OCI-LY1 (cell line): ENCODE results near the gene ETS2.

Source experiments
- EZH2 ChIP-seq: fragments of 200-600 bp; sonication (generic), shearing (Covaris generic); IDR thresholded peaks from 2 replicates; pipeline ENCODE4 v1.8.0; 2017; ENCODE audit warnings: borderline replicate concordance, mixed run types, mild to moderate bottlenecking, antibody characterized with exemption, low read length, moderate library complexity, mixed read lengths
- TF ChIP-seq, protein P1 (sequence below): fragments of 200-600 bp; sonication (generic), shearing (Covaris generic); IDR thresholded peaks from 2 replicates; pipeline ENCODE4 v1.5.1; 2017; ENCODE audit warnings: mild to moderate bottlenecking, antibody characterized with exemption, low read length, moderate library complexity, mixed read lengths

DNA sequence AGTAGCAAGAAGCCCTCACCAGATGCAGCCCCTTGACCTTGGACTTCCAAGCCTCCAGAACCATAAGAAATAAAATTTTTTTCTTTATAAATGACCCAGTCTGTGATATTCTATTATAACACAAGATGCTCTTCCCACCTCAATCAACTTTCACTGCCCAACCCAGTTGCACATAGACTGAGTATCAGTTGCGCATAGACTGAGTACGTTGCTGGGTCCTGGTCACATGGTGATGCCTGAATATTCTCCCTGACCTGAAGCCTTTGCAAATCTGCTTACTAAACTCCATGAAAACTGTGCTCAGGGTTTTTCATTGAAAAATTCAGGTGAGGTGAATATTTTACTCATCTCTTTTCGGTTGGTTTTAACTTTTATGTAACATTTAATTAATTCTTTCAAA, 59.2 kb downstream of the ETS2 start:
- TF ChIP-seq, protein P1, sequence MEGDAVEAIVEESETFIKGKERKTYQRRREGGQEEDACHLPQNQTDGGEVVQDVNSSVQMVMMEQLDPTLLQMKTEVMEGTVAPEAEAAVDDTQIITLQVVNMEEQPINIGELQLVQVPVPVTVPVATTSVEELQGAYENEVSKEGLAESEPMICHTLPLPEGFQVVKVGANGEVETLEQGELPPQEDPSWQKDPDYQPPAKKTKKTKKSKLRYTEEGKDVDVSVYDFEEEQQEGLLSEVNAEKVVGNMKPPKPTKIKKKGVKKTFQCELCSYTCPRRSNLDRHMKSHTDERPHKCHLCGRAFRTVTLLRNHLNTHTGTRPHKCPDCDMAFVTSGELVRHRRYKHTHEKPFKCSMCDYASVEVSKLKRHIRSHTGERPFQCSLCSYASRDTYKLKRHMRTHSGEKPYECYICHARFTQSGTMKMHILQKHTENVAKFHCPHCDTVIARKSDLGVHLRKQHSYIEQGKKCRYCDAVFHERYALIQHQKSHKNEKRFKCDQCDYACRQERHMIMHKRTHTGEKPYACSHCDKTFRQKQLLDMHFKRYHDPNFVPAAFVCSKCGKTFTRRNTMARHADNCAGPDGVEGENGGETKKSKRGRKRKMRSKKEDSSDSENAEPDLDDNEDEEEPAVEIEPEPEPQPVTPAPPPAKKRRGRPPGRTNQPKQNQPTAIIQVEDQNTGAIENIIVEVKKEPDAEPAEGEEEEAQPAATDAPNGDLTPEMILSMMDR, result no peak
- no peak for TF ChIP-seq EZH2
